ENCODE results near the gene CSF3R.
"Not testable (repeated sequence)": the region's sequence is repeated elsewhere in the genome, so short reads cannot be mapped to it uniquely, and the experiment has no call there.

Gene CSF3R

DNA sequence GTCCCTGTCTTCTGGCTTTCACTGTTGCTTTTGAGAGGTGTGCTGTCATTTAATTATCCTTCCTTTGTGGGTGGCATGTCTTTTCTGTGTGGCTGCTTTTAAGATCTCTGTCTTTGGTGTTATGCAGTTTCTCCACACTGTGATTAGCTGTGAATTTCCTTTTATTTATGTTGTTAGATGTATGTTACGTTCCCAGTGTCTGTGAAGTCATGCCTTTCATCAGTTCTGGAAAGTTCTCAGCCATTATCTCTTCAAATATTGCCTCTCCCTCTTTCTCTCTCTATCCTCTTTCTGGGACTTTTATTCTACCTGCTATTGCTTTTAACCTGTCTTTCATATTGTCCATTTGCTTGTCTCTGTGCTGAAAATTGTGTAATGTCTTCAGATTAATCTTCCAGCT lies 21.0 kb upstream of the CSF3R start:
- no peak overlapping the region for H3K4me3 ChIP-seq (ENCODE audit: low read depth, low read length)
- TF ChIP-seq, protein P1, sequence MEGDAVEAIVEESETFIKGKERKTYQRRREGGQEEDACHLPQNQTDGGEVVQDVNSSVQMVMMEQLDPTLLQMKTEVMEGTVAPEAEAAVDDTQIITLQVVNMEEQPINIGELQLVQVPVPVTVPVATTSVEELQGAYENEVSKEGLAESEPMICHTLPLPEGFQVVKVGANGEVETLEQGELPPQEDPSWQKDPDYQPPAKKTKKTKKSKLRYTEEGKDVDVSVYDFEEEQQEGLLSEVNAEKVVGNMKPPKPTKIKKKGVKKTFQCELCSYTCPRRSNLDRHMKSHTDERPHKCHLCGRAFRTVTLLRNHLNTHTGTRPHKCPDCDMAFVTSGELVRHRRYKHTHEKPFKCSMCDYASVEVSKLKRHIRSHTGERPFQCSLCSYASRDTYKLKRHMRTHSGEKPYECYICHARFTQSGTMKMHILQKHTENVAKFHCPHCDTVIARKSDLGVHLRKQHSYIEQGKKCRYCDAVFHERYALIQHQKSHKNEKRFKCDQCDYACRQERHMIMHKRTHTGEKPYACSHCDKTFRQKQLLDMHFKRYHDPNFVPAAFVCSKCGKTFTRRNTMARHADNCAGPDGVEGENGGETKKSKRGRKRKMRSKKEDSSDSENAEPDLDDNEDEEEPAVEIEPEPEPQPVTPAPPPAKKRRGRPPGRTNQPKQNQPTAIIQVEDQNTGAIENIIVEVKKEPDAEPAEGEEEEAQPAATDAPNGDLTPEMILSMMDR (IDR thresholded peaks at IDR 0.05; ENCODE audit: borderline replicate concordance, insufficient read depth, low read depth, low read length) = no peak

DNA sequence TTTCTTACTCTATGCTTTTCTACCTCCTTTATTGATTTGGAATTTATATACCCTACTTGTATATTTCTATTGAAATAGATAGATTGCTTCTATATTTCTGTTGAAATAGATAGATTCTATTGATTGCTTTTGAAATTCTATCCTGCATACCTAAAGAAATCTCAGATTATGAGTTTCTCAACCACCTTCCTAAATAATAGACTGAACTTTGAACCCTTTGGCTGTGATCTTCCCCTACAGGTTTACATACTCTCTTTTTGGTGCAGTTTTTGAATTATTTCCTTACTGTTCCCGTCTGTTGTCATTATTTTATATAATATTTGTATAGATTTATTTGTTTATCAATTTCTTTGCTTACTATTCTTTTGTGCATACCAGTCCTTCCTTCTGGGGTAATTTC lies 20.4 kb upstream of the CSF3R start:
- TF ChIP-seq, protein P1 (IDR thresholded peaks at IDR 0.05; ENCODE audit: borderline replicate concordance, insufficient read depth, low read depth, low read length) = no peak
- no peak overlapping the region for H3K4me3 ChIP-seq (ENCODE audit: low read depth, low read length)

DNA sequence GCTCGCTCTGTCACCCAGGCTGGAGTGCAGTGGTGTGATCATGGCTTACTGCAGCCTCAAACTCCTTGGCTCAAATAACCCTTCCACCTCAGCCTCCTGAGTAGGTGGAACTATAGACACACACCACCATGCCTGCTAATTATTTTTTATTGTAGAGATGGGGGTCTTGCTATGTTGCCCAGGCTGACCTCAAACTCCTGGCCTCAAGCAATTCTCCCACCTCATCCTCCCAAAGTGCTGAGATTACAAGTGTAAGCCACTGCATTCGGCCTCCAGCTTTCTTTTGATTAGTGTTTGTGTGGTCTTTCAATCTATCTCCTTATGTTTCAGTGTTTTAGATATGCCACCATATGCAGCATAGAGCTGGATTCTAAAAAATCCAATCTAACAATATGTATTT lies 19.9 kb upstream of the CSF3R start:
- TF ChIP-seq, protein P1 (IDR thresholded peaks at IDR 0.05; ENCODE audit: borderline replicate concordance, insufficient read depth, low read depth, low read length) = no peak
- no peak overlapping the region for H3K4me3 ChIP-seq (ENCODE audit: low read depth, low read length)

DNA sequence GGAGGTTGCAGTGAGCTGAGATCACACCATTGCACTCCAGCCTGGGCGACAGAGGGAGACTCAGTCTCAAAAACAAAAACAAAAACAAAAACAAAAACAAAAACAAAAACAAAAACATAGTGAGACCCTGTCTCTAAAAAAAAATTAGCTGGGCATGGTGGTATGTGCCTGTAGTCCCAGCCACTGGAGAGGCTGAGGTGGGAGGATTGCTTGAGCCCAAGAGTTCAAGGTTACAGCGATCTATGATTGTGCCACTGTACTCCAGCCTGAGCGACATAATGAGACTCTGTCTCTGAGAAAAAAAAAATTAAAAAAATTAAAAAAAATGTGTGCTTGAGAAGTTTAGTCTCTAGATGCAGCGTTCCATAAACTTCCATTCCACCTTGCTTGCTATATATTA lies 19.2 kb upstream of the CSF3R start:
- not testable (repeated sequence) for H3K4me3 ChIP-seq (ENCODE audit: low read depth, low read length)

DNA sequence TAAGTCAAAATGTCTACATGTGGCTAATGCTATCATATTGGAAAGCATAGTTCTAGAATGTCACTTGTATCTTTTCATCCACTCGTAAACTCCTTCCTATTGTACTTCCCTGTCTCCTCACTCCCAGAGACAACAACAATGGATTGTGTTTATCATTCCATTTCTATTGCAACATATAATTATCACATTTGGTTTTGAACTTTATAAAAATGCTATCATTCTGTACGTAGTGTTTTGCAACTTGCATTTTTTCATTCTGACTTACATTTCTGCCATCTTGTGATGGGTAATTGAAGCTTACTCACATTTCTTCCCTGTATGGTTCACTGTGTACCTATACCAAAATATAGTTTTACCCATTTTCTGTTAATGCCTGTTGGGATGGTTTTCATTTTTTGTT lies 14.5 kb upstream of the CSF3R start:
- TF ChIP-seq, protein P1 (IDR thresholded peaks at IDR 0.05; ENCODE audit: borderline replicate concordance, insufficient read depth, low read depth, low read length) = no peak

DNA sequence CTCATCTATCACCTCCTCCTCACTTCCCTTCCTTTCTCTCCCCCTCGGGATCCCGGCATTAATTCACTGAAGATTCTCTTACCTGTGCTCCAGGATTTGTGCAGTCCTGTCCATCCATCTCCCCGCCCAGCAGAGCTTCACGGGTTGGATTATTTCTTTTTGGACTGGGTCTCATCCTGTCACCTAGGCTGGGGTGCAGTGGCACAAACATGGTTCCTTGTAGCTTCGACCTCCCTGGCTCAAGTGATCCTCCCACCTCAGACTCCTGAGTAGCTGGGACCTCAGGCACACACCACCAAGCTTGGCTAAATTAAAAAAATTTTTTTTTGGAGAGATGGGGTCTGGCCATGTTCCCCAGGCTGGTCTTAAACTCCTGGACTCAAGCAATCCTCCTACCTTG lies 12.3 kb upstream of the CSF3R start:
- TF ChIP-seq, protein P1 (IDR thresholded peaks at IDR 0.05; ENCODE audit: borderline replicate concordance, insufficient read depth, low read depth, low read length) = no peak
- no peak overlapping the region for H3K4me3 ChIP-seq (ENCODE audit: low read depth, low read length)

More for the DNA sequence above, 14.5 kb upstream of the CSF3R start:
- H3K4me3 ChIP-seq (ENCODE audit: low read depth, low read length) = no peak overlapping the region

DNA sequence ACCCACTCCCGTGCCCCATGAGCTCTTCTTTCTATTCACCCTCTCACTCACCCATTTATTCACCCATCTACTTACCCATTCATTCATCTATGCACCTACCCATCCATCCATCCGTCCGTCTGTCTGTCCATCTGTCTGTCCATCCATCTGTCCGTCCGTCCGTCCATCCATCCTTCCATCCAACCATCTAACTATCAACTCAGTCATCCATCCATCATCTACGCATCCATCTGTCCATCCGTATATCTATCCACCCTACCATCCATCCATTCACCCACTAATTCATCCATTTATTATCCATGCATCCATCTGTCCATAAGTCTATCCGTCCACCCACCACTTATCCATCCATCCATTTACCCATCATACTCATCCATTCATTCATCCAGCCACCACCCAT lies 10.8 kb upstream of the CSF3R start:
- H3K4me3 ChIP-seq (ENCODE audit: low read depth, low read length) = no peak overlapping the region
- TF ChIP-seq, protein P1 (IDR thresholded peaks at IDR 0.05; ENCODE audit: borderline replicate concordance, insufficient read depth, low read depth, low read length) = no peak

DNA sequence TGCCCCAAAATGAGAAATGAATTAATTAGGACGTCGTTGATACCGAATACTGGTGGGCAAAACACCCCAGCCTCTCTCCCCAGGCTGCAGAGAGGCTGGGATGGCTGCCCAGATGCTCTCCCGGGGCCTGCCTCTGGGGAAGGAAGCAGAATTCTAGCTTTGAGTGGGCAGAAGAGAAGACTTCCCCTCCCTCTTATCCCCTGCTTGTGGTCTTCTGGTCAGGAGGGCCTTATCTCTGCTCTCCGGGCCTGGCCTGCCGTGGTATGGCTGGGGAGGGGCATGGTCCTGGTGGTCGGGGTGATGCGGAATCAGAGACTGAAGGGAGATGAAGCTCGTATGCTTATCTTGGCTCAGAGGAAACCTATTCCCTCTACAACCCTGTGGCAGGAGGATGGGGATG lies 9.8 kb upstream of the CSF3R start:
- TF ChIP-seq, protein P1 (IDR thresholded peaks at IDR 0.05; ENCODE audit: borderline replicate concordance, insufficient read depth, low read depth, low read length) = no peak
- H3K4me3 ChIP-seq (ENCODE audit: low read depth, low read length) = no peak overlapping the region

DNA sequence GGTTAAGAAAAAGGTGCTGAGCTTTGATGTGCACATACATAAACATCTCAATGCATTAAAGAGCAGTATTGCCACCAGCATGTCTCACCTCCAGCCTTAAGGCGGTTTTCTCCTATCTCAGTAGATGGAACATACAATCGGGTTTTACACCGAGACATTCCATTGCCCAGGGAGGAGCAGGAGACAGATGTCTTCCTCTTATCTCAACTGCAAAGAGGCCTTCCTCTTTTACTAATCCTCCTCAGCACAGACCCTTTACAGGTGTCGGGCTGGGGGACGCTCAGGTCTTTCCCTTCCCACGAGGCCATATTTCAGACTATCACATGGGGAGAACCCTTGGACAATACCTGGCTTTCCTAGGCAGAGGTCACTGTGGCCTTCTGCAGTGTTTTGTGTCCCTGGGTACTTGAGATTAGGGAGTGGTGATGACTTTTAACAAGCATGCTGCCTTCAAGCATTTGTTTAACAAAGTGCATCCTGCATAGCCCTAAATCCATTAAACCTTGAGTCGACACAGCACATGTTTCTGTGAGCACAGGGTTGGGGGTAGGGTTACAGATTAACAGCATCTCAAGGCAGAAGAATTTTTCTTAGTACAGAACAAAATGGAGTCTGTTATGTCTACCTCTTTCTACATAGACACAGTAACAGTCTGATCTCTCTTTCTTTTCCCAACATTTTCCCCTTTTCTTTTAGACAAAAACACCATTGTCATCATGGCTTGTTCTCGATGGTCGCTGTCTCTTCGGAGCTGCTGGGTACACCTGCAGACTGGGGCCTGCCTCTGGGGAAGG lies 6.7 kb upstream of the CSF3R start:
- H3K4me3 ChIP-seq (ENCODE audit: low read depth, low read length) = not testable (repeated sequence)

Data from GM12875 (cell line).